Activated T-helper 9 cell treated with anti-CD3 and anti-CD28 coated beads, Interleukin-2, amount 50 U/mL, for 16 hours (primary cell): ENCODE results near the gene PGC.

Experiments
- DNase-seq: peaks from one replicate; pipeline ENCODE4 v3.0.0-alpha.2; 2020; ENCODE audit warnings: low read depth

Gene PGC

DNA sequence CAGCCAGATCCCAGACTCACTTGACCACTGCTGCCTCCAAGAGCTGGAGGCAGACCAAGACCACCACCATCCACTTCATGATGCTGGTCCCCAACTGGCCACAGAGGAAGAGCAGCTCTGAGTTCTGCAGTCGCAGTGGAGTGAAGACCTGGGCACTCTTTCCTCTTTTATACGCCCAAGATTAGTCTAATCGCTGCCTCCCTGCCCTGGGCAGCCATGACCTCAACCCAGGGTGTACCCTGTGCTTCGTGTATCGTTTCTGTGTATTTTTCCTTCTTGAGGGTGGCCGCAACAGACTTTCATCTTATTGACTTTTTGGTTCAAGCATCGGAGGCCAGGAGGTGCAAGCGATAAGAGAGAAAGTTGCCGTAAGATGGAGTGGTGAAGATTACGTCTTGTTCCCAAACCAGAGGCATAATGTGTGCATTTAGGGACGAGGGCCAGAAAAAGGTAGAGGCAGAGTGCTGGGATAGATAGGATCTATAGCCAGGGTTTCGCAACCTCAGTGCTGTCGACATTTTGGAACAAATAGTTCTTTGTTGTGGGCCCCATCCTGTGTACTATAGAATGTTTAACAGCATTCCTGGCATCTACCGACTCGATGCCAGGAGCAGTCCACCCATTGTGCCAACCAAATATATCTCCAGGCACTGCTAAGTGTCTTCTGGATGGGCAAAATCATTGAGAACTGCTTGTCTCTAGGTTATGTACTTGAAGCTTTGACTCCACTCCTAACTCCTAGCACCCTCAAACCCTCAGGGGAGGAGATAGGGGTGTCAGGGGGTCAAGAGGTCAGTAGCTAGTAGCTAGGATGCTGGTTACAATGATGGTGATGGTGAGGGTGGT, at the start of gene PGC:
Gene PGC, minus strand, starts transcription at position 142 of the 846 bp plus-strand sequence. Its CDS starts 63 bp downstream, at position 79.
- no peak for DNase-seq

DNA sequence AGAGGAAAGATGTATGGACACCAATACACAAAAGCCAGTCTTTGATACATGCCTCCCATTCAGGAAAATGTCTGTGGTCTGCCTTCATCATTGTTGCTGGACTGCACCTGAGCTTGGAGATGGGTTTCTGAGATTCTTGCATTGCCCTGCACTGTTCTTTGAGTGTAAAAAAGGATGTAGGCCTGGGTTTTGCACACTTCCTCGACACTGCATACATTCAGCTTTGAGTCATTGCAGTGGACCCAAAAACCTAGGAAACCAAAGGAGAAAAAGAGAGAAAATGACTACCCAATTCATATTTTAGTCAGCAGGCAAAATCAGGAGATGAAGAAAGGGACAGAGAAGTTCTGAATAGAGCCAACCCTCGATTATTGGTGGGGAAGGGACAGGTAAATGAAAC, 49.3 kb upstream of the PGC start:
- DNase-seq, result no peak

GRCh38 chr6:41791984-41792383, 44.8 kb upstream of the PGC start:
- DNase-seq, result no peak

DNA sequence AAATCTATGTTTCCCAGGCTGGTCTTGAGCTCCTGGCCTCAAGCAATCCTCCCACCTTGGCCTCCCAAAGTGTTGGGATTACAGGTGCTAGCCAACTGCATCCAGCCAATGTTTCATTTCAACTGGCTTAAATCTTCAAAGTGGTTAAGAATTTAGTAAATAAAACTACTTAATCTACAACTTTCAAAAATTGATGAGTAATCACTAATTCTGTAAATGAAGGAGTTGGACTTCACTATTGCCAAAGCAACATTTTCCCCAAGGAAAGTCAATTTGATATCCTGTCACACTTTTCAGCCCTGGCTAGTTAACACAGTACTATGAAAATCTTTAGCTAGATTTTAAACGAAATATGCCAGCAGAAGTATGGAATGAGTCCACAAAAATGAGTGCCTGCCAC, 44.1 kb upstream of the PGC start:
- DNase-seq, result no peak

DNA sequence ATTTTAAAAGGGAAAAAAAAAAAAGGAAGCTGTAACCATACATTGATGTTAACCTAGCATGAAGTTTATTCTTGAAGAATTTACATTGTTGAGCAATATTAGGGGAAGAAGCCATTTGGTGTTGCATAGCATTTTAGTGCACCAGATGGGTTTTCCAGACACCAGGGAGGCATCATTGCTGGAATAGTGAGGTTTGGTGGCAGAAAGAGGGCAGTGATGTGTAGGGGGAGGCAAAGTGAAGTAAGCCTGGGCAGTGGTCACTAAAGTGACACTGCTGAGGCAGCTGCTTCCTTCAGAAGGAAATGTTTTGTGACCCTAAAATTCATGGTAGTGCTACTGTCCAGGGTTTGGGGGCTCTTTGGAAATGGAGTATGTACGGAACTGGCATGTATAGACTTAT, 42.8 kb upstream of the PGC start:
- DNase-seq, result no peak

DNA sequence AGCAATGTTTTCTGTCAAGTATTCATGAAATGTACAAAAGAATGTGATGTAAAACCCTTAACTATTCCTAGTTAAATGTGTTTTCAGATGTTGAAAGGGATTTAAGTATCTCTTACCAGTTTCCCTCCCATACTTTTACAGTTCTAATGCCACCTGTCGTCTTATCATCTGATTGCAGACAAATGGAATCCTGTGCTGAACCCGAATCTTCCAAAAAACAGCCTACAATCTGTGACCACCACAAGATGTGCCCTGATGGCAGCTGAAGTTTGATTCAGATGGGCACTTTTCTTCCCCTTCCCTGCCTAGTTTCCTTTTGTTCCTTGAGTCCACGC, 42.2 kb upstream of the PGC start:
- DNase-seq, result no peak

GRCh38 chr6:41787219-41787917, 40.2 kb upstream of the PGC start, which contains the start of gene TOMM6:
Gene TOMM6, plus strand, starts transcription at chr6:41787694. Its CDS starts 4 bp downstream, at chr6:41787698.
- peak; percentile 92 for DNase-seq

GRCh38 chr6:41786451-41787218, 39.4 kb upstream of the PGC start:
- peak; percentile 84 for DNase-seq

GRCh38 chr6:41785689-41786450, 38.7 kb upstream of the PGC start:
- DNase-seq, result no peak

- DNase-seq, result no peak
These were observed 38.1 kb upstream of the PGC start for GRCh38 chr6:41785254-41785653.

DNA sequence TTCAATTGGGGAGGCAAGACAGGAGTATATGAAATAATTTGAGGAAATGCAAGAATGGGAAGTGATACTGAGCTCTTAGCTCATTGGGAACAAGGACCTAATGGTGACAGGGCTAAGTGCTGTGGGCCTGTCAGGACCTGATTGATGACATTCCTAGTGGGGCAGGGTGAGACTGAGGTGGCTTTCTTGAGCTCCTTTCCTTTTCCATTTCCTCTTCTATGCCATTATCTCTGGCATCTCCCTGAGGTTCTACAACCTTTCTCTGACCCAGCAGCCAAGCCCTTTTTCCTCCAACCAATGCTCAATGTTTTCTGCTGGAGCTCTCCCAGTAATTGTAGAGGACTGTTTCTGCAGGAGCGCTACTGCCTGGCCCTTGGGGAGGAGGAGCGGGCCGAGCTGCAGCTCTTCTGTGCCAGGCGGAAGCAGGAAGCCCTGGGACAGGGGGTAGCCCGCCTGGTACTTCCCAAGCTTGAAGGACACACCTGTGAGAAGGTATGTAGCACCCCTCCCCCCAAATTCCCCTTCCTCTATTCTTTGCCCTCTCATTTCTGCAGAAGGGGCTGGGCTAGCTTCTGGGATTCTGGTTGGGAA, 37.5 kb upstream of the PGC start:
- no peak for DNase-seq

DNA sequence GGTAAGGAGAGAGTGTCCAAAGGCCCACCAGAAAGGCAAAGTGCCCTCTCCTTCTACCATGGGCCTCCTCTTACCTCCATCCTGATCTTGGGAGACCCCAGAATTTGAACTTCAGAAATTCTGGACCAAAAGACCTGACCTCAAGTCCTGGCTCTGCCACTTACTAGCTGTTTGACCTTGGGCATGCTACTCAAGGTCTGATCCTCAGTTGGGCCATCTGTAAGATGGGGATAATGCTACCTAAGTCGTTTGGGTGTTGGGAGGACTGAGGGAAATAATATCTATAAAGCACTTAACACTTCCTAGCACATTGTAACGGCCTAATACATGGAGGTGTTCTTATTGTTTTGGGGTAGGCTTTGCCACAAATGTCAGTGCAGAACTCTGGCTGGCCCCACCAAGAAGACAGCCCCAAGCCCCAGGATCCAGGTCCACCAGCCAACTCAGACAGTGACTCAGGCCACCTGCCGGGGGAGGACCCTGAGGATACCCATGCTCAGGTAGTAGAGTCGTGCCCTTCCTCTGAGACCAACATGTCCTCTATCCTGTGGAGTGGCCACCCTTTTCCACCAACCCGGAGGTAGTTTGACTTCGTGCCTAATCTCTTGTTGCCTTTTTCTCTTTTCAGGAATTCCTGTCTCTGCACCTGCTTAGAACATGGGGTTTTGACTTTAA, 36.0 kb upstream of the PGC start:
- DNase-seq, result no peak

DNA sequence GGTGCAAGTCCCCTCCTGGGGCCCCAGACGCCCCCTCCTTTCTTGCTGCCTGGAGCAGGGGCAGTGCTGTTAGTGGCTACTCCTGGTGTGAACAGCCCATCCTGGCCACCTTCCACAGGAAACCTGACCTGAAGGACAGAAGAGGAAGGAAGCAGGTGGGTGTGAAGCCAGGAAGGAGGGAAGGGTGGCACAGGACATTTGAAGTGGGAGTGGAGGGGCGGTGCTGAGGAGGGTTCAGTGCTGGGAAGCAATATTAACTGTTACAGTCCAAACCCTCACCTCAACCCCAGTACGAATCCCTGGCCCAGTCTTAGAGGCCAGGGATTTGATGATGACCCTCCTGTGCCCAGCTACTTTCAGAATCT, 34.2 kb upstream of the PGC start:
- no peak for DNase-seq

DNA sequence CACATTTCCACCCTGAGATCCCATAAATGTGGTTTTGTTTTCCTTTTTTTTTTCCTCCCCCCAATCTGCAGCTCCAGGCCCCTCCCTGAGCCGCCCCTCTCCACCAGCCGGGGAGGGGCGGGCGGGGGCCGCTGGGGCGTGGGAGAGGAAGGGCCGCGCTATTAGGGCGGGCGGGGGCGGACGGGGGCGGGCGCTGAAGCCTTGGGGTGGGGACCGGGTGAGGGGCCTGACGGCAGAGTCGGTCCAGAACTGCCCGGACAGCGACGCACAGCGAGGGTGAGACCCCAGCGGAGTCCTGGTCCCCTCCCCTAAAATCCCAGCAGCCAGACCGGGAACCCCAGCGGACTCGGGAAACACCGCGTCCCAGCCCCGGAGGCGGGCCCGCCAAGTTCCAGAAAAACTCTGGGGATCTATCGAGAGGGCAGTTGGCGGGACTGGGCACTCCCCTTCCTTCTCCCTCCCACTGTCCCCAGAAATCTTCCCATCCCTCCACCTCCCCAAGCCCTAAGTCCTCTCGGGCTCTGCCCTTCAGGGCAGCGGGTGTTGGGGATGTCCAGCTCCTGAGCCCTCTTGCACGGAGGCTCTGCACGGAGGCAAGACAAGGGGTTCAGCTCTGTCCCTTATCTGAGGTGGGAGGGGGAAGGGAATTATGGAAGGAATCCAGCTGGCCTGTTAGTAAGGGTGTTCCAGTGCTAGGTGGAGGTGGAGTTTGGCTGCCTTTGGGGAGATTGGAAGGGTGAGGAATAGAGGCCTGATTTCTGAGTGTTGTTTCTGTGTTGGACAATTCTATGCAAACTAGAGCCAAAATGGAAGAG, 33.6 kb upstream of the PGC start, which contains the start of gene PRICKLE4:
Gene PRICKLE4, plus strand, starts transcription at position 232 of the 815 bp plus-strand sequence. CDS start 2,692 bp downstream, outside the sequence.
- DNase-seq, result no peak

GRCh38 chr6:41779788-41780550, 32.8 kb upstream of the PGC start, which contains the start of gene FRS3:
Gene FRS3, minus strand, starts transcription at chr6:41779900. Its CDS starts 2,913 bp downstream, at chr6:41776987.
- peak; percentile 99 for DNase-seq

- no peak for DNase-seq
These were observed 32.1 kb upstream of the PGC start for GRCh38 chr6:41779336-41779735.

GRCh38 chr6:41778895-41779294, 31.7 kb upstream of the PGC start:
- DNase-seq, result no peak

DNA sequence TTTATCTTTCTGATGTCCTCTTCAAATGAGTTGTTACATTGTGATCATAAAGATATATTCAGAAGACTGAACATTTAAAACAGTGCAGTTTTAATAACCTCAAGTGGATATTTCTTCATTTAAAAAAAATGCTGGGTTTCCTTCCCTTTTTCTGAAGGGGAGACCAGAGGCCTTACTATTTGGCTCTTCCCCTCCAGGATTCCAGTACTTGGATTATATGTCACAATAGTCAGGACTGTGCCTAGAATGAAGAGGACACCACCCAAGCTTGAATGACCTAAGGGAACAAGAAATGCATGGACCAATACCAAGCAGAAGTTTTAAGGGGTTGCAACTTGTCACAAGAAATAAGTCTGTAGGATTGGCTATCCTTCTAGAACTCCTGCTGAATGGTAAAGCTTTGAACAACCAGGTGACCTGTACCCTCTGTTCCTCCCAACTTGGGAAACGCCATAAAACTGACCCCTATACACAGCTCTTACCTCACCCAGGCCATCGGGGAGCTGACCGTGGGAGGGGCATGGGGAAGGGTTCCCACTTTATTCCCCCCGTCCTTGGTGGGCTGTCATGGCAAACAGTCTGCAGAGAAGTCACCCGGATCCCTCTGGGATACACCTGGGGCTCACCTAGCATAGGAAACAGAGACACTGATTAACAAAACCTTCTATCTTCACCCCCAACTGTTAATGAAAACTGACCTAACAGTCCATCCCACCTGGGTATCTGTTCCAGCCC, 30.5 kb upstream of the PGC start:
- DNase-seq, result no peak
